ENCODE results near the gene C1orf56.

Gene C1orf56

DNA sequence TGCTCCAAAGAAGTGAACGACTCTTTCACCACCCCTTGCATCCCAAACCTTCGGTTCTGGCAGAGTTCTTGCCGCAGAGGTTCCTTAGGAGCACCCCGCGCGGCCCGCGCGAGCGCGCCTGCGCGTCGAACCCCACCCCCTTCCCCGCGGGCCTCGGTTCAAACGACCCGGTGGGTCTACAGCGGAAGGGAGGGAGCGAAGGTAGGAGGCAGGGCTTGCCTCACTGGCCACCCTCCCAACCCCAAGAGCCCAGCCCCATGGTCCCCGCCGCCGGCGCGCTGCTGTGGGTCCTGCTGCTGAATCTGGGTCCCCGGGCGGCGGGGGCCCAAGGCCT lies at the start of gene C1orf56:
Gene C1orf56 (plus strand): TSS at position 161 of the 334 bp plus-strand sequence. CDS start 97 bp downstream, at position 258.
- peak; percentile 62 for DNase-seq

- no peak for DNase-seq
These were observed 49.6 kb upstream of the C1orf56 start for GRCh38 chr1:150997949-150998348.

GRCh38 chr1:150999051-150999674 lies 48.4 kb upstream of the C1orf56 start:
- no peak for DNase-seq

DNA sequence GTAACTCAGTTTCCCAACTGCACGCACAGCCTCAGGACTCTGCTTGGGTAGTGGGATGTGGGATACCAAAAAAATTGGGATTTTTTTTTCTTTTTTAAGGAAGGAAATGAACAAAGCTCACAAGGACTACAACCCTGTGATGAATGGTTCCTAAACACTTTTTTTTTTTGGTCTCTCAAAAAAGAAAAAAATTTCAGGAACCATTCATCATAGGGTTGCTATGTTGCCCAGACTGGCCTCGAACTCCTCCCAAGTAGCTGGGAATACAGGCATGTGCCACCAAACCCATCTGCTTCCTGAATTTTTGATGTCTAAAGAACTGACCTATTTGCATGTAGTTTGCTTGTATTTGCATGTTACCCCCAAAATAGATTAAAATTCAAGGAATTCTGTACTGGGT lies 47.6 kb upstream of the C1orf56 start:
- DNase-seq: no peak

DNA sequence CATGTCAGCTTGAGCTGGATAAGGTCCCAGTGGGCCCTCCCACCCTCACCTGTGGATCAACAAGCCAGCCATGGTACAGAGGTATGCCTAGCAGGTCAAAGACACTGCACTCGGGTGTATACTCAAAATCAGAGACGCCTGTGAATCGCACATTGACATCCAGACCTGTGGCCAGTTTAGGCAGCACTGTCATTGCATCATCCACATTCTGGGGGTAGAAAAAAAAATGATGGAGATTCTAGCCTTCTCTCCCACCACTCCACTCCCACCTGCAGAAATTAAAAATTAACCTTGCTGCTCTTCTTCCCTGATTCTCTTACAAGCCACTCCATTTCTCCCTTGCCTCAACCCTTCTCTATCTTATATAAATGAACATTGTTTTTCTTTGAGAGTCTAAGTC lies 47.1 kb upstream of the C1orf56 start:
- DNase-seq: no peak

GRCh38 chr1:151001602-151002001 lies 45.9 kb upstream of the C1orf56 start:
- no peak for DNase-seq

DNA sequence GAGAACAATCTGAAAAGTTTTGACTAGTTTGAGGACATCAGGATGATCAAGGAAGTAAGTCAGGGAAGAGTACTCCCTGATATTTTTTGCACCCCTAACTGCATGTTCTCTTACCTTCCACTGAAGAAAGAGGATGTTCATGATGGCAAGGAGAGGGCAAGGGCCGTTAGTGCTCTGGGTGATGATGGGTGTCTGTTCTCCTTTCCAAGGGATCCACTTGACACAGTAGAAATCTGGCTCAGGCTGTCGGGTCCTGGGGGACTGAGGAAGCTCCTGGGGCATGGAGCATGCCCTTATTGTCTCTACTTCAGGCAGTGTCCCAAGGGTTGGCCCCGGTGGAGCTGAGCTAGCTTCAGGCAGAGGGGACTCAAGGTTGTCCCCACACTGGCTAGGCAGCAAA lies 45.5 kb upstream of the C1orf56 start:
- no peak for DNase-seq

- no peak for DNase-seq
These were observed 44.9 kb upstream of the C1orf56 start for GRCh38 chr1:151002611-151003010.

DNA sequence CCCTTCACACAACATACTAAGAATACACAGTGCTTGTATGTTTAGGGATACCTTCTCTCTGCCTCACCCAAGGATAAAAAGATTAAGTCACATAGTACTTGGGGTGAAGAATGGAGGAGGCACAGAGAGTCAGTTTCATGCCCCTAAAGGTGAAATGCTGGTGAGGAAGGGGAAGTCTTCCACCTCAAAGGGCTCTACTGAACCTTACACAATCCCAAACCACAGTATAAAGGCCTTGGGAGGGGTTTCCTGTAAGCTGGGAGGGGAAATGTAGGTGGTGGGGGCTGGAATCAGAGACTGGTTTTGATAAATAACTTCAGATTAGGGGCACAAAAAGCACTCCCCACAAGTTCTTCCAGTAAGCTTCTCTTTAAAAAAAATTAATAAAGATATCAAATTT lies 44.4 kb upstream of the C1orf56 start:
- DNase-seq: no peak

GRCh38 chr1:151005729-151006319 lies 41.7 kb upstream of the C1orf56 start:
- DNase-seq: no peak

DNA sequence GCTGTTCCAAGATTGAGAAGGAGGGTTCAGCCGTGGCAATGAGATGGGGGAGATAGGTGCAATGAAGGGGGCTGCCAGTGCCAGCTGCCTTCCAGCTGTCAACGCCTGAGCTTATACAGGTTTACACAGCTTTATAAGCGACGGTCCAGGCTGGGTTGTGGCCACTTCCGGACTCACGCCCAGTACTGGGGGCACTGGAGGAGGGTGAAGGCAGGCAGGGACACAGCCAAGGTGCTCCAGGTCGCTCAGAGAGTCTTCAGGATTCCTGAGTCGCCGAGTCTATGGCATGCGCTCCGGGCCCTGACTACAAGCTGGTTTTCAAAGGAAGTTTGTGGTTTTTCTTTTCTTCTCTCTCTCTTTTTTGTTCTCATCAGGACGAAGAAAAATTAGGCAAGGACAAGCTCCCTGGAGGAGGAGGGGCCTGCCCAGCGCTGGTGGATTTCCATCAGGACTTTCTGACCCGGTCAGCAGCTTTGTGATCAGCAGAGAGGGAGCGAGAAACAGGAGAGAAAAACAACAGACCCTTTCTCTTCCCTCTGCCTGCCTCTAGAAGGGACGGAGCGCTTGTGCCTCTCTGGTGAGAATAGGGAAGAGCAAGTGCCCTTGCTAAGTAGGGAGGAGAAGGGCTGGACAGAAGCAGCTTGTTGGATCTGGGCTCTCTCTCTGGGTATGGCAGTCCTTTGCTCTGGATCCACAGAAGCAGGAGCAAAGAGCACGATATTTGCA lies 41.1 kb upstream of the C1orf56 start, which contains the start of gene MINDY1:
Gene MINDY1 (minus strand): TSS at position 576 of the 726 bp plus-strand sequence. CDS start 4,285 bp downstream, outside the sequence.
- DNase-seq: peak; percentile 90

GRCh38 chr1:151007853-151008243 lies 39.7 kb upstream of the C1orf56 start:
- no peak for DNase-seq

- DNase-seq: peak; percentile 96
These were observed 39.0 kb upstream of the C1orf56 start, which contains the start of gene PRUNE1 for GRCh38 chr1:151008244-151009205. Gene PRUNE1 (plus strand): TSS chr1:151008449. CDS start chr1:151008633, 184 bp downstream.

DNA sequence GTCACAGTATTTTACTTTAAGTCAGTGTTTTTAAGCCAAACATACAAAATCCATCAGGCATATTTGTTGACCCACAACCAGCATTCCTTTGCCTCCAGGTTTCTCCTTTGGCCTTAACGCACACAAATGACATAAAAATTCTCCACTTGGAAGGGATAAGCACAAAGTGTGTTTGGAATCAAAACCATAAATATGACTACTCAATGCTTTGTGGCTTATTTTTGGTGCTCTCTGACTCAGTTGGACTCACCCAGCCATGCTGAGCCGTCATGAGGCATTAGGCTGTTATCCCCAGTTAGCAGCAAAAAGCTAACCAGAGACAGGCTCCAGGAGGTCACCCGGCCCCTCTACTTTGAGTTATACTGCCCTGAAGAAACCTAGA lies 38.4 kb upstream of the C1orf56 start:
- no peak for DNase-seq

DNA sequence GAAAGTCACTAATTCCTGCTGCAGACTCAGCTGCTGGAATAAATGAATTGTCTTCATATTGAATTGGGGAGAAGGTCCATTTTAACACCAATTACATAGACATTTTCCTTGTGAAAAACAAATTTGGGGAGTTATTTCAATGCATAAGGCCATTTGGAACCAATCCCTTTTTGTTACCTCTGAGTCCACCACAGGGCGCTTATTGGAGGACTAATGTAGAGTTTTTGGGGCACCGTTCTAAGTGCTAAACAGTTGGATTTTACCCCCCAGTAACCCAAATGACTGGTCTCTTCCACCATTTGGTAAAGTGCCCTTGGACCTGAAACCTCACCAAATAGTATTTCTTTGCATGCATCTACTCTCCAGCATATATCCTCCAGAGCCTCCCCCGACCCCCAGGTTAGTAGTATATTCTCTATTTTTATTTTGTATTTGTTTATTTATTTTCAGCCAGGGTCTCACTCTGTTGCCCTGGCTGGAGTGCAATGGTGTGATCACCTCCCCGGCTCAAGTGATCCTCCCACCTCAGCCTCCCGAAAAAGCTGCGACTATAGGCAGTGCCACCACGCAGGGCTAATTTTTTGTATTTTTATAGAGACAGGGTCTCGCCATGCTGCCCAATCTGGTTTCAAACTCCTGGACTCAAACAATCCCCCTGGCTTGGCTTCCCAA lies 37.7 kb upstream of the C1orf56 start:
- no peak for DNase-seq

DNA sequence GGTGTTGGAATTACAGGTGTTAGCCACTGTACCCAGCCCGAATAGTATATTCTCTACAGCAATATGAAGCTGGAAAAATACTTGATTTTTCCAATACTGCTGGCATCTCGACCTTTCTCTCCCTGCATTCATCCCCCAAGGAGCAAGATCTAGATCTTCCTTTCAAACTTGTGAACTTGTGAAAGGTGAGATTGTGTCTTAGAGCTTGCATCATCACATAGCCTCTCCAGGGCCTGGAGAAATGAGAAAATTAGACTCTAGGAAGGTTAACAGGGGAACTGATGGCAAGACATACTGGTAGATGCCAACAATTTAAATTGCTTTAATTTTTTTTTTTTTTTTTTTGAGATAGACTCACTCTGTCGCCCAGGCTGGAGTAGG lies 37.2 kb upstream of the C1orf56 start:
- no peak for DNase-seq

DNA sequence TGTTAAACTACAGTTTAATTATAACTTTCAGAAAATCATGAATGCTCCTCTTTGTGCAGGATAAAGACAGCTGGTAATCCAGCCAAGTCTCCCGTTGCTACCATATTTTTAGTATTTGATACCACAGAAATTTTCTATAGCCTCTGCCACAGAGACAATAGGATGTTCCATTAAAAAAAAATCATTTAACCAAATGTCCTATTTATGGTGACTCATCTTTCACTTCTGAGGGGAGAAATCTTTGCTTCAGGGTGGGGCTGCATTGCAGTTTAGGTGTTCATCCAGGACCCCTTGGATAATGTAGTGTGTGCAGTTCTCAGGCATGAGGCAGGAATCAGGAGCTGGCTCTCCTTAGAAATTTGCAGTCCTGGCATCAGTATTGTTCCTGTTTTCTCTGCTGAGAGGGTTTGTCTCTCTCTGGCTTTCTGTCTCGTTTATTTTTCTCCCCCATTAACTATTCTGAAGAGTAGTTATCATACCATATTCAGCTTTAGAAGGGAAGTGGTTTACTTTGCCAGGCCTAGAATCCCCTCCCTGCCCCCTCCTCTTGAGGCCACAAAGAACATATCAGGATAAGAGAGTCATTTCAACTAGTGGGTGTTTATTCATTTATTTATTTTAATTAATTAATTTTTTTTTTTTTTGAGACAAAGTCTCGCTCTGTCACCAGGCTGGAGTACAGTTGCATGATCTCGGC lies 36.2 kb upstream of the C1orf56 start:
- no peak for DNase-seq

- no peak for DNase-seq
These were observed 34.7 kb upstream of the C1orf56 start for GRCh38 chr1:151012684-151013471.

GRCh38 chr1:151013518-151013917 lies 34.0 kb upstream of the C1orf56 start:
- no peak for DNase-seq

DNA sequence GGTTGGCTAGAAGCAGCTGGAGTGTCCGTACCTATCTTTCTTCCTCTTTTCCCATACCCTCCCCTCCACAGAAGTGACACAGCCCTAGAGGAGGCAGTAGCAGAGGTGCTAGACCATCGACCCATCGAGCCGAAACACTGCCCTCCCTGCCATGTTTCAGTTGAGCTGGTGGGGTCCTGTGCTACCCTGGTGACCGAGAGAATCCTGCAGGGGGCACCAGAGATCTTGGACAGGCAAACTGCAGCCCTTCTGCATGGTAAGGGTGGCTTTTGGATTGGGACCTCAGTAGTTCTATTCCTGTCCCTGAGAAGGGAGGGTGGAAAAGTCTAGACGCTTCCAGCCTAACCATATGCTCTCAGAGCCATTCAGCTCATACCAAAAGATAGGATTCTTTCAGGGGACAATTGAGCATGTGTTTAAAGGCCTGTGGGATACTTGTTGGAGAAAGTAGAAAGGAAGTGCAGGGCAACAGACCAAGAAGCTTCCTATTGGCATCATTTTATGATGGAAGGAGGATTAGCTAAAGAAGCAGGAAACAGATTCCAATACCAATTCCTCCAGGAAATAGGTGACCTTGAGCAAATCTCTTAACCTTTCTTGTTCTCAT lies 22.9 kb upstream of the C1orf56 start:
- DNase-seq: peak; percentile 78

GRCh38 chr1:151026460-151026859 lies 21.1 kb upstream of the C1orf56 start:
- DNase-seq: no peak

Data from NCI-H1694 treated with DMSO at 0.1 percent for 48 hours (cell line).